ENCODE results near the gene FRMD8. TPM values are rescaled to one million over a fixed set of nuclear protein-coding genes. Genes with fewer than 3 reads are reported as not detected.

FRMD8 gene
- total and polyA plus RNA-seq, 9 of the 15 experiments (the other 6 are each of a cell fraction or from before 2014, with no cell fraction given) = 4.5 to 54.5 (median 15.8) TPM

GRCh38 chr11:65428578-65429067, 42.2 kb downstream of the FRMD8 start (continued):
- TF ChIP-seq PCBP1 (IDR thresholded peaks at IDR 0.05; ENCODE audit: low read depth, low read length, poor library complexity, severe bottlenecking) = no peak
- TF ChIP-seq COPS2 (conservative IDR thresholded peaks at IDR 0.05) = no peak
- no peak; the same call in 1 of the 2 replicates for TF ChIP-seq ESRRB (CRISPR knock-in tag; IDR thresholded peaks at IDR 0.05; ENCODE audit: borderline replicate concordance)
- TF ChIP-seq MLX (CRISPR knock-in tag; conservative IDR thresholded peaks at IDR 0.05) = no peak
- no peak for TF ChIP-seq RBBP5 (IDR thresholded peaks at IDR 0.05; ENCODE audit: borderline replicate concordance, insufficient read depth, low read length, poor library complexity, severe bottlenecking)
- TF ChIP-seq RFX1 (IDR thresholded peaks at IDR 0.05) = no peak
- TF ChIP-seq PRPF4 (IDR thresholded peaks at IDR 0.05; ENCODE audit: insufficient read depth, low read depth, low read length, poor library complexity, severe bottlenecking) = no peak
- no peak for TF ChIP-seq NKRF (IDR thresholded peaks at IDR 0.05; ENCODE audit: borderline replicate concordance)
- no peak for TF ChIP-seq KDM2B (CRISPR knock-in tag; IDR thresholded peaks at IDR 0.05)
- TF ChIP-seq EP400 (IDR thresholded peaks at IDR 0.05) = no peak
- no peak for TF ChIP-seq UBTF (IDR thresholded peaks at IDR 0.05; ENCODE audit: borderline replicate concordance in 1 of 2, low read depth in 2 of 2, low read length in 2 of 2)
- no peak for TF ChIP-seq BACH1 (tag; IDR thresholded peaks at IDR 0.05)
- no peak for TF ChIP-seq ZNF408 (CRISPR knock-in tag; IDR thresholded peaks at IDR 0.05; ENCODE audit: low read depth)
- TF ChIP-seq U2AF1 (optimal IDR thresholded peaks at IDR 0.05; ENCODE audit: low read depth, low read length) = no peak
- no peak for TF ChIP-seq HOXB6 (CRISPR knock-in tag; IDR thresholded peaks at IDR 0.05; ENCODE audit: borderline replicate concordance)
- no peak for TF ChIP-seq ZNF224 (CRISPR knock-in tag; IDR thresholded peaks at IDR 0.05)
- TF ChIP-seq ZBTB5 (IDR thresholded peaks at IDR 0.05) = no peak

Data from K562 (cell line).